ENCODE data around the gene C12orf57.

C12orf57 gene

GRCh38 chr12:6914246-6914946 lies 29.4 kb upstream of the C12orf57 start, which contains the start of gene ENO2:
Gene ENO2, plus strand, starts transcription at chr12:6914580. Its CDS starts 1,253 bp downstream, at chr12:6915833.
- H3K4me3 ChIP-seq = peak within 1 kb of the TSS; percentile 79
- peak; percentile 87 for DNase-seq (ENCODE audit: low spot score)
- no peak for TF ChIP-seq CTCF (IDR thresholded peaks at IDR 0.05)
- H3K27ac ChIP-seq = peak within 1 kb of the TSS; percentile 90 to 96

- no peak for DNase-seq (ENCODE audit: low spot score)
- H3K27ac ChIP-seq = peak overlapping the region; percentile 90 to 96
- H3K4me3 ChIP-seq = peak overlapping the region; percentile 79
- no peak for TF ChIP-seq CTCF (IDR thresholded peaks at IDR 0.05)
Measured at GRCh38 chr12:6914947-6915788, 28.7 kb upstream of the C12orf57 start.

- peak overlapping the region in 1 of 2 donors; percentile 96 for H3K27ac ChIP-seq
Measured at GRCh38 chr12:6915789-6916285, 28.0 kb upstream of the C12orf57 start.

DNA sequence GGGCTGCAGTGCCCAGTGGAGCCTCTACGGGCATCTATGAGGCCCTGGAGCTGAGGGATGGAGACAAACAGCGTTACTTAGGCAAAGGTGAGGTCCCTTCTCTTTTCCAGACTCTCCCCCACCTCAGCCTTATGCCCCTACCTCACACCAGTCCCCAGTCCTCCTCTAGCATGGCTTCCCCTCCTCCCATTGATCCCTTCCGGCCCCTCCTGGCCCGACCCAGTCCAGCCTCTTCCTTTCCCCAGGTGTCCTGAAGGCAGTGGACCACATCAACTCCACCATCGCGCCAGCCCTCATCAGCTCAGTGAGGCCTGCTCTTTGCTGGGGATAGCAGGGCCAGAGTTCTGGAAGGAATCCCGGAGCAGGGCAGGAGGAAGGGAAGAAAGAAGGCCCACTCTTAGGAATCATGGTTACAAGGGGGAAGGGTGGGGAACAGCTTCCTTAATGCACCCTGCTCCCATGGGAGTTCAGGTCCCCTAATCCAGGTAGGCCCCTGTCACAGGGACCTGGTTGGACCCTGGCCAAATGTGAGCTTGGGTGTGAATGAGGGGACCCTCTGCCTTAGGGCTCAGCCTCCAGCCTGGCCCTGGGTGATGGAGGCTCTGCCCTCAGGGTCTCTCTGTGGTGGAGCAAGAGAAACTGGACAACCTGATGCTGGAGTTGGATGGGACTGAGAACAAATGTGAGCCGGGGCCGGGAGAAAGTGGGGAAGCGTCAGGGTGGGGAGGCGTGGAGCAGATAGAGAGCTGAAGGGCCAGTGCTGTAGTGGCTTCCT lies 27.2 kb upstream of the C12orf57 start:
- DNase-seq (ENCODE audit: low spot score) = no peak
- no peak overlapping the region for H3K27ac ChIP-seq
- no peak overlapping the region for H3K4me3 ChIP-seq
- no peak for TF ChIP-seq CTCF (IDR thresholded peaks at IDR 0.05)

More at GRCh38 chr12:6915789-6916285, 28.0 kb upstream of the C12orf57 start:
- H3K4me3 ChIP-seq = peak overlapping the region; percentile 79
- no peak for TF ChIP-seq CTCF (IDR thresholded peaks at IDR 0.05)
- no peak for DNase-seq (ENCODE audit: low spot score)

GRCh38 chr12:6917491-6918231 lies 26.2 kb upstream of the C12orf57 start:
- no peak for TF ChIP-seq CTCF (IDR thresholded peaks at IDR 0.05)
- Histone ChIP-seq H3K4me3 (no peak overlapping the region), H3K27ac (no peak overlapping the region)
- no peak for DNase-seq (ENCODE audit: low spot score)

- Histone ChIP-seq H3K4me3 (no peak overlapping the region), H3K27ac (no peak overlapping the region)
- no peak for TF ChIP-seq CTCF (IDR thresholded peaks at IDR 0.05)
- DNase-seq (ENCODE audit: low spot score) = no peak
Measured at GRCh38 chr12:6919588-6919987, 24.2 kb upstream of the C12orf57 start.

Data from coronary artery (tissue), 2 donors.